Thyroid gland (tissue), 4 donors: Measurements from ENCODE around the gene CADPS.

Source experiments
- POLR2A ChIP-seq, 2 donors: fragments of 450-650 bp; IDR thresholded peaks; one replicate each; pipeline ENCODE4 v1.6.1; 2017; ENCODE audit warnings: antibody characterized with exemption in 2 of 2, mild to moderate bottlenecking in 2 of 2, moderate library complexity in 1 of 2
- TF ChIP-seq, protein P1 (sequence below), 6 experiments: fragments of 200-600 bp in 3 of 6; fragments of 450-650 bp in 3 of 6; sonication (generic) in 3 of 6; IDR thresholded peaks; one replicate each; pipeline ENCODE4 v1.5.1; 2016 to 2019; ENCODE audit warnings: antibody characterized with exemption in 6 of 6, mild to moderate bottlenecking in 2 of 6, inconsistent platforms in 1 of 6, moderate library complexity in 1 of 6

GRCh38 chr3:62525281-62525680 lies 349.9 kb downstream of the CADPS start:
- TF ChIP-seq, protein P1, sequence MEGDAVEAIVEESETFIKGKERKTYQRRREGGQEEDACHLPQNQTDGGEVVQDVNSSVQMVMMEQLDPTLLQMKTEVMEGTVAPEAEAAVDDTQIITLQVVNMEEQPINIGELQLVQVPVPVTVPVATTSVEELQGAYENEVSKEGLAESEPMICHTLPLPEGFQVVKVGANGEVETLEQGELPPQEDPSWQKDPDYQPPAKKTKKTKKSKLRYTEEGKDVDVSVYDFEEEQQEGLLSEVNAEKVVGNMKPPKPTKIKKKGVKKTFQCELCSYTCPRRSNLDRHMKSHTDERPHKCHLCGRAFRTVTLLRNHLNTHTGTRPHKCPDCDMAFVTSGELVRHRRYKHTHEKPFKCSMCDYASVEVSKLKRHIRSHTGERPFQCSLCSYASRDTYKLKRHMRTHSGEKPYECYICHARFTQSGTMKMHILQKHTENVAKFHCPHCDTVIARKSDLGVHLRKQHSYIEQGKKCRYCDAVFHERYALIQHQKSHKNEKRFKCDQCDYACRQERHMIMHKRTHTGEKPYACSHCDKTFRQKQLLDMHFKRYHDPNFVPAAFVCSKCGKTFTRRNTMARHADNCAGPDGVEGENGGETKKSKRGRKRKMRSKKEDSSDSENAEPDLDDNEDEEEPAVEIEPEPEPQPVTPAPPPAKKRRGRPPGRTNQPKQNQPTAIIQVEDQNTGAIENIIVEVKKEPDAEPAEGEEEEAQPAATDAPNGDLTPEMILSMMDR (IDR thresholded peaks at IDR 0.05): no peak
- TF ChIP-seq POLR2A (IDR thresholded peaks at IDR 0.05): no peak
